ENCODE measurements around the gene GPC2.
A peak's percentile ranks its signal among the peaks of the same experiment; 100 is the strongest.

- TF ChIP-seq, protein P1, sequence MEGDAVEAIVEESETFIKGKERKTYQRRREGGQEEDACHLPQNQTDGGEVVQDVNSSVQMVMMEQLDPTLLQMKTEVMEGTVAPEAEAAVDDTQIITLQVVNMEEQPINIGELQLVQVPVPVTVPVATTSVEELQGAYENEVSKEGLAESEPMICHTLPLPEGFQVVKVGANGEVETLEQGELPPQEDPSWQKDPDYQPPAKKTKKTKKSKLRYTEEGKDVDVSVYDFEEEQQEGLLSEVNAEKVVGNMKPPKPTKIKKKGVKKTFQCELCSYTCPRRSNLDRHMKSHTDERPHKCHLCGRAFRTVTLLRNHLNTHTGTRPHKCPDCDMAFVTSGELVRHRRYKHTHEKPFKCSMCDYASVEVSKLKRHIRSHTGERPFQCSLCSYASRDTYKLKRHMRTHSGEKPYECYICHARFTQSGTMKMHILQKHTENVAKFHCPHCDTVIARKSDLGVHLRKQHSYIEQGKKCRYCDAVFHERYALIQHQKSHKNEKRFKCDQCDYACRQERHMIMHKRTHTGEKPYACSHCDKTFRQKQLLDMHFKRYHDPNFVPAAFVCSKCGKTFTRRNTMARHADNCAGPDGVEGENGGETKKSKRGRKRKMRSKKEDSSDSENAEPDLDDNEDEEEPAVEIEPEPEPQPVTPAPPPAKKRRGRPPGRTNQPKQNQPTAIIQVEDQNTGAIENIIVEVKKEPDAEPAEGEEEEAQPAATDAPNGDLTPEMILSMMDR (IDR thresholded peaks at IDR 0.05) = peak in 3 of 4 experiments; percentile 77 to 88 (median 80)
- TF ChIP-seq POLR2A (IDR thresholded peaks at IDR 0.05) (no peak), EP300 (IDR thresholded peaks at IDR 0.05) (no peak), POLR2AphosphoS5 (IDR thresholded peaks at IDR 0.05) (no peak)
Observed at GRCh38 chr7:100130608-100131453, 46.4 kb downstream of the GPC2 start.

All from gastroesophageal sphincter (tissue), 3 donors.